ENCODE results near the gene SLC2A4RG.

The SLC2A4RG gene

GRCh38 chr20:63789836-63790571 is 50.4 kb downstream of the SLC2A4RG start:
- no peak for TF ChIP-seq CTCF (IDR thresholded peaks at IDR 0.05; ENCODE audit: control insufficient read depth, insufficient read depth, low read depth, low read length, missing control alignments)
- no peak for DNase-seq (ENCODE audit: low read depth)
- no peak overlapping the region for H3K4me3 ChIP-seq (ENCODE audit: control insufficient read depth, low read depth, low read length)

GRCh38 chr20:63790572-63791168 is 51.1 kb downstream of the SLC2A4RG start:
- H3K4me3 ChIP-seq (ENCODE audit: control insufficient read depth, low read depth, low read length): no peak overlapping the region
- TF ChIP-seq CTCF (IDR thresholded peaks at IDR 0.05; ENCODE audit: control insufficient read depth, insufficient read depth, low read depth, low read length, missing control alignments): no peak
- no peak for DNase-seq (ENCODE audit: low read depth)

GRCh38 chr20:63791497-63792156 is 52.1 kb downstream of the SLC2A4RG start:
- no peak overlapping the region for H3K4me3 ChIP-seq (ENCODE audit: control insufficient read depth, low read depth, low read length)
- DNase-seq (ENCODE audit: low read depth): no peak
- TF ChIP-seq CTCF (IDR thresholded peaks at IDR 0.05; ENCODE audit: control insufficient read depth, insufficient read depth, low read depth, low read length, missing control alignments): no peak

GRCh38 chr20:63792866-63793265 is 53.3 kb downstream of the SLC2A4RG start:
- H3K4me3 ChIP-seq (ENCODE audit: control insufficient read depth, low read depth, low read length): no peak overlapping the region
- no peak for TF ChIP-seq CTCF (IDR thresholded peaks at IDR 0.05; ENCODE audit: control insufficient read depth, insufficient read depth, low read depth, low read length, missing control alignments)
- no peak for DNase-seq (ENCODE audit: low read depth)
